C4-2B (cell line): Measurements from ENCODE around the gene CHPF2.

Source experiments
- ZFX ChIP-seq: fragments of 450-650 bp; IDR thresholded peaks from 2 replicates; pipeline ENCODE4 v1.6.1; 2017
- TF ChIP-seq, protein P1 (sequence below): fragments of 450-650 bp; conservative IDR thresholded peaks from 2 replicates; pipeline ENCODE4 v1.5.1; 2017; ENCODE audit warnings: mild to moderate bottlenecking

GRCh38 chr7:151275813-151276577, 43.7 kb downstream of the CHPF2 start:
- TF ChIP-seq, protein P1, sequence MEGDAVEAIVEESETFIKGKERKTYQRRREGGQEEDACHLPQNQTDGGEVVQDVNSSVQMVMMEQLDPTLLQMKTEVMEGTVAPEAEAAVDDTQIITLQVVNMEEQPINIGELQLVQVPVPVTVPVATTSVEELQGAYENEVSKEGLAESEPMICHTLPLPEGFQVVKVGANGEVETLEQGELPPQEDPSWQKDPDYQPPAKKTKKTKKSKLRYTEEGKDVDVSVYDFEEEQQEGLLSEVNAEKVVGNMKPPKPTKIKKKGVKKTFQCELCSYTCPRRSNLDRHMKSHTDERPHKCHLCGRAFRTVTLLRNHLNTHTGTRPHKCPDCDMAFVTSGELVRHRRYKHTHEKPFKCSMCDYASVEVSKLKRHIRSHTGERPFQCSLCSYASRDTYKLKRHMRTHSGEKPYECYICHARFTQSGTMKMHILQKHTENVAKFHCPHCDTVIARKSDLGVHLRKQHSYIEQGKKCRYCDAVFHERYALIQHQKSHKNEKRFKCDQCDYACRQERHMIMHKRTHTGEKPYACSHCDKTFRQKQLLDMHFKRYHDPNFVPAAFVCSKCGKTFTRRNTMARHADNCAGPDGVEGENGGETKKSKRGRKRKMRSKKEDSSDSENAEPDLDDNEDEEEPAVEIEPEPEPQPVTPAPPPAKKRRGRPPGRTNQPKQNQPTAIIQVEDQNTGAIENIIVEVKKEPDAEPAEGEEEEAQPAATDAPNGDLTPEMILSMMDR, result no peak
- TF ChIP-seq ZFX, result no peak
